ENCODE results near the gene TRPC4AP.
"Not testable (repeated sequence)": the region's sequence is repeated elsewhere in the genome, so short reads cannot be mapped to it uniquely, and the experiment has no call there.

The TRPC4AP gene

GRCh38 chr20:35055445-35056276, 36.9 kb downstream of the TRPC4AP start:
- DNase-seq = peak; percentile 74

- DNase-seq = peak; percentile 17
Measured at GRCh38 chr20:35054814-35055213, 37.8 kb downstream of the TRPC4AP start.

GRCh38 chr20:35052616-35053015, 40.0 kb downstream of the TRPC4AP start:
- DNase-seq = not testable (repeated sequence)

- DNase-seq = no peak
Measured at GRCh38 chr20:35049776-35050352, 42.7 kb downstream of the TRPC4AP start.

GRCh38 chr20:35048739-35049138, 43.9 kb downstream of the TRPC4AP start:
- no peak for DNase-seq

- no peak for DNase-seq
Measured at GRCh38 chr20:35042268-35042667, 50.3 kb downstream of the TRPC4AP start.

- DNase-seq = no peak
Measured at GRCh38 chr20:35040646-35041045, 52.0 kb downstream of the TRPC4AP start.

GRCh38 chr20:35039846-35040489, 52.6 kb downstream of the TRPC4AP start:
- DNase-seq = no peak

- DNase-seq = no peak
Measured at GRCh38 chr20:35039146-35039545, 53.5 kb downstream of the TRPC4AP start.

- DNase-seq = no peak
Measured at GRCh38 chr20:35034145-35034544, 58.5 kb downstream of the TRPC4AP start.

- no peak for DNase-seq
Measured at GRCh38 chr20:35030136-35030535, 62.5 kb downstream of the TRPC4AP start.

GRCh38 chr20:35027301-35027700, 65.3 kb downstream of the TRPC4AP start:
- DNase-seq = no peak

GRCh38 chr20:35025116-35025515, 67.5 kb downstream of the TRPC4AP start:
- DNase-seq = no peak

GRCh38 chr20:35023624-35024023, 69.0 kb downstream of the TRPC4AP start:
- DNase-seq = no peak

GRCh38 chr20:35021831-35022230, 70.8 kb downstream of the TRPC4AP start:
- no peak for DNase-seq

GRCh38 chr20:35021063-35021462, 71.5 kb downstream of the TRPC4AP start:
- no peak for DNase-seq

GRCh38 chr20:35020108-35020928, 72.3 kb downstream of the TRPC4AP start:
- DNase-seq = no peak

- DNase-seq = no peak
Measured at GRCh38 chr20:35018590-35019371, 73.8 kb downstream of the TRPC4AP start.

GRCh38 chr20:35017099-35017835, 75.3 kb downstream of the TRPC4AP start:
- no peak for DNase-seq

- no peak for DNase-seq
Measured at GRCh38 chr20:35015863-35016193, 76.8 kb downstream of the TRPC4AP start.

GRCh38 chr20:35014537-35014936, 78.1 kb downstream of the TRPC4AP start:
- no peak for DNase-seq
